ENCODE measurements around the gene LRP5.
"Not testable (repeated sequence)": the region's sequence is repeated elsewhere in the genome, so short reads cannot be mapped to it uniquely, and the experiment has no call there.

The LRP5 gene

DNA sequence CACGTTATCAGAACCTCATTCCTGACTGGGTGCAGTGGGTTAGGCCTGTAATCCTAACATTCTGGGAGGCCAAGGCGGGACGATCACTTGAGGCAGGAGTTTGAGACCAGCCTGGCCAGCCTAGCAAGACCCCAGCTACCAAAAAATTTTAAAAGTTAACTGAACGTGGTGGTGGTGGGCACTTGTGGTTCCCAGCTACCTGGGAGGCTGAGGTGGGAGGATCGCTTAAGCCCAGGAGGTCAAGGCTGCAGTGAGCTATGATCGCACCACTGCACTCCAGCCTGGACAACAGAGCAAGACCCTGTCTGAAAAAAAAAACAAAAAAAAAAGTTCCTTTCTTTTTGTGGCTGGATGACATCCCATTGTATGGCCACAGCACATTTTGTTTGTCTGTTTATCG, 80.4 kb downstream of the LRP5 start:
- DNase-seq (ENCODE audit: low read depth): no peak

DNA sequence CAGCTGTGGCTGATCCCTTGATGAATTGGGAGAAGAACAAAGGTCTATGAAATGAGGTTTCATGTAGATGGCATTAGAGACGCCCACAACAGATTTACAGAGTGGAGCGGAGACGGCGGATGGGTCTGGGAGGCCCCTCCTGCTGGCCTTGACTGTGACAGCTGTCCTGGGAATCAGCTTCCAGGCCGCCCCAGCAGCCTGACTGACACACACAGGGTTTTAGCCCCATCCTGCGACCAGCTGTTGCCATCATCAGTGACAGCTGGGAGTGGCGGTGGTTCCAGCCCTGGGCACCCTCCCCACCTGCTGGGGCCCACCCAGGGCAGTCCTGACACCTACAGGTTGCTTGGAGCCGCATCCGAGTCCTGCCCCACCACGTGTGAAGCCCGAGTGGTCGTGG, 84.1 kb downstream of the LRP5 start:
- DNase-seq (ENCODE audit: low read depth): no peak

DNA sequence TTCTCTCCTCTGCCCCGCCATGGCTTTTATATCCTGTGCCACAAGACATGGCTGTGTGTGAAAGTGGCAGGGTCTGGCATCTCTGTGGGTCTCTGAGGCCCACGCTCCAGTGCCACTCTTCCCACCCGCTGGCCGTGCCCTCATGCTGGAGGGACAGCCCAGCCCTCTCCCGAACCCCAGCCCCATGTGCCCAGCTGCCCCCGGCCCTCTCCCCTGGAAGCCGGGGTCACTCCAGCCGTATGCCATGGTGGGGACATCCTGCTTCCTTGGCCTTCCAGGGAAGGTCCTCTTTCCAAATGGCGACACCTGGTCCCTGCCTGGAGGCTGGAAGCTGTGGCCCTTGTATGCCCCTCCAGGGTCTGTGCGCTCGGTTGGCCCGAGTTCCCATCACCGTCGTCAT, 84.9 kb downstream of the LRP5 start:
- DNase-seq (ENCODE audit: low read depth): no peak

DNA sequence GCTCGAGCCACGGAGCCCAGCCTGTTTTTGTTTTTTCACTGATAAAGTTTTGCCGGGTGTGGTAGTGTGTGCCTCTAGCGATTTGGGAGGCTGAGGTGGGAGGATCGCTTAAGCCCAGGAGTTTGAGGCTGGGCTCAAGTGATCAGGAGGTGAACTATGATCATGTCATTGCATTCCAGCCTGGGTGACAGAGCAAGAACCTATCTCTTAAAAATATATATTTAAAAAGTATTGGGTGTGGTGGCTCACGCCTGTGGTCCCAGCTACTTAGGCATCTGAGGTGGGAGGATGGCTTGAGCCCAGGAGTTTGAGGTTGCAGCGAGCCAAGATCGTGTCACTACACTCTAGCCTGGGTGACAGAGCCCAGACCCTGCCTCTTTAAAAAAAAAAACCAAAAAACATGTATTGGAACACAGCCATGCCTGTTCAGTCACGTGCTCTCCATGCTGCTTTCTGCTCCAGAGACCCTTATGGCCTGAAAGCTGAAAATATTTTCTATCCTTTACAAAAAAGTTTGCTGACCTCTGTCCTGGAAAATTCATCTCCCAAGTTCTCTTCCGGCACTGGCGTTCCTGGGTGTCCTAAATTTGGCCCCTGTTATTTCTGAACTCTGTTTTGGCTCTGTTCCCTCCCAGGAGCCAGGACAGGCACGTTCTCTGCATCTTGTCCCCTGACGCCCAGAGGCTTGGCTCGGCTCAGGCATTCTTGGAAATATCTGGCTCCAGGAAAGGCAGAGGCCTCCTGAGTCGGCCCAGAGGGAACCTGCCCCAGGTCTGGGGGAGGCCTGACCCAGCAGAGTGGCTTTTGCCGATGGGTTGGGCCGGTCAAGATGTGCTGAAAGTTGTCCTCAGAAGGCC, 86.8 kb downstream of the LRP5 start:
- DNase-seq (ENCODE audit: low read depth): no peak

DNA sequence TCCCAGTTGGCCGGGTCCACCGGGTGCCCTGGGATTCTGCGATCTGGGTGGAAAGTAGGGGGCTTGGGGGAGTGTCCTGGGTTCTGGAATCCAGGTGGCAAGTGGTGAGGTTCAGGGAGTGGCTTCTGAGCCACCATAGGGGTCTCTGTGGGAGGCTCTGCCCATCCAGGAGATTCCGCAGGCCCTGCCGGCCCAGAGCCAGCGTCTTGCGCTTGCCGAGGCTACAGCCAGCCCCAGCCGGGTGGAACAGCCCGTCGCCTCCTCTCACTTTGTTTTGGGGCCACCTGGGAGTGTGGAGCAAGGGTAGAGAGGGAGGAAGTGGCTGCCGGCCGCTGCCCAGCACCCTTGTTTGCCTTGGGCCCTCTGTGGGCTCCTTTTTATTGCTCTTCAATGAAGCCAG, 87.5 kb downstream of the LRP5 start:
- no peak for DNase-seq (ENCODE audit: low read depth)

DNA sequence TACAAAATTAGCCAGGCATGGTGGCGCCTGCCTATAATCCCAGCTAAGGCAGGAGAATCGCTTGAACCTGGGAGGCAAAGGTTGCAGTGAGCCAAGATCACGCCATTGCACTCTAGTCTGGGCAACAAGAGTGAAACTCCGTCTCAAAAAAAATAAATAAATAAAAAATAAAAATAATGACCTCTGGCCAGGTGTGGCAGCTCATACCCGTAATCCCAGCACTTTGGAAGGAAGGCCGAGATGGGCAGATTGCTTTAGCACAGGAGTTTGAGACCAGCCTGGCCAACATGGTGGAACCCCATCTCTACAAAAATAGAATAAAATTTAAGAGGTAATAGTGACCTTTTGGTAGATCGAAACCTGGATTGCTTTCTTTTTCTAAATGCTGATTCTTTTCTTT, 88.2 kb downstream of the LRP5 start:
- not testable (repeated sequence) for DNase-seq (ENCODE audit: low read depth)

DNA sequence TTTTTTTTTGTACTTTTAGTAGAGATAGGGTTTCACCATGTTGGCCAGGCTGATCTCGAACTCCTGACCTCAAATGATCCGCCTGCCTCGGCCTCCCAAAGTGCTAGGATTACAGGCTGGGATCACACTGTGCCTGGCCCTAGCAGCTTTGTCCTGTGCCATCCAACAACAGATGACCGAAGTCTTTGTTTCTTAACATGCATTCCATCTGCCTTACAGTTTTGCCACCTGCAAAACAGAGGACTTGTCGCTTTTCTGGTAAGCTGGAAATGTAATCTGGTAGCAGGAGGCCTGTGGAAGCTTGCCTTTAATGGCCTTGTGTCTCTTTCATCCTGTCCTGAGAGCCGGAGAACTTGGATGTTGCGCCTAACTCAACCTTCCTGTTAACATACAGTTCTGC, 89.5 kb downstream of the LRP5 start:
- no peak for DNase-seq (ENCODE audit: low read depth)

DNA sequence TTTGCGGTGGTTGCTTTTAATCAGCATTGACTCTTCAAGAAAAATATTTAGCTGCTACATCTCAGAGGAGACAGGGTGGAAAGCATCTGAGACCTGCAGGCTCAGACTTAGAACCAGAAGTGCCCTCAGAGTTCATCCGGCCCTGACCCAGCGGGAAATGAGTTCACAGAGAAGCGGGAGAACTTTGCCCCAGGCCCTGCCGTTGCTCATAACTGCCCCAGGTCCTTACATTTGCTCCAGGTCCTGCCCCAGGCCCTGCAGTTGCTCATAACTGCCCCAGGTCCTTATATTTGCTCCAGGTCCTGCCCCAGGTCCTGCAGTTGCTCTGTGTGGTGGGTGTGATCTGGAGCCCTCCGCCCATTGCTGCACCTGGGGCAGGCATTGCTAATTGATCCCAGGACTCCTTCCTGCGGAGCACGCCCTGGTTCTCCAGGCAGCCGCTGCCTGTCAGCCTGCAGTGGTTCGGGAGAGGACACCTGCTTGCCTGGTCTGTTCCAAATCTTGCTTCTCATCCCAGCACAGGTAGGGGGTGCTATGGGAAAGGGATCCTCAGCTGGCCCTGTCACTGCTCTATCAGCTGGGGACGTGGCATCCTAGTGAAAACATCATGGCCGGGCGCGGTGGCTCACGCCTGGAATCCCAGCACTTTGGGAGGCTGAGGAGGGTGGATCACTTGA, 90.1 kb downstream of the LRP5 start:
- DNase-seq (ENCODE audit: low read depth): no peak

DNA sequence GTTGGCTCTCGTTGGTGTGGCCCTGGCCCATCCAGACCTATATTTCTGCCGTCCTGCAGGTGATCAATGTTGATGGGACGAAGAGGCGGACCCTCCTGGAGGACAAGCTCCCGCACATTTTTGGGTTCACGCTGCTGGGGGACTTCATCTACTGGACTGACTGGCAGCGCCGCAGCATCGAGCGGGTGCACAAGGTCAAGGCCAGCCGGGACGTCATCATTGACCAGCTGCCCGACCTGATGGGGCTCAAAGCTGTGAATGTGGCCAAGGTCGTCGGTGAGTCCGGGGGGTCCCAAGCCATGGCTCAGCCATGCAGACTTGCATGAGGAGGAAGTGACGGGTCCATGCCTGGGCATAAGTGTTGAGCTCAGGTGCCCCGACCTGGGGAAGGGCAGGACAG, 91.0 kb downstream of the LRP5 start:
- no peak for DNase-seq (ENCODE audit: low read depth)

DNA sequence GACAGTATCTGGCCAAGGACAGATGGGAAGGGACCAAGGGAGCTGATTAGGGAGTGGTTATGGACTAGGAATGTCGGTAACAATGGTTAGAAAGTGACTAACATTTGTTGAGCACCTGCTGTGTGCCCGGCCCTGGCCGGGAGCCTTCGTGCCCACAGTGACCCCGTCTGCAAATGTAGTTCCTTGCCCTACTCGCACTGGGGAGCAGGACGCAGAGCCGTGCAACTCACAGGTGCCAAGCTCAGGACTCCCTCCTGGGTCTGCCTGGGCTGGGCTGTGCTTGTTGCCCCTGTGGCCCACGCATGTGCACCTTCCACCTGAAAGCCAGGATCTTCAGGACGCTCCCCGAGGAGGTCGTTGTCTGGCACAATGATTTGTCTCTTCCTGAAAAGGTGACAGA, 91.4 kb downstream of the LRP5 start:
- DNase-seq (ENCODE audit: low read depth): no peak

DNA sequence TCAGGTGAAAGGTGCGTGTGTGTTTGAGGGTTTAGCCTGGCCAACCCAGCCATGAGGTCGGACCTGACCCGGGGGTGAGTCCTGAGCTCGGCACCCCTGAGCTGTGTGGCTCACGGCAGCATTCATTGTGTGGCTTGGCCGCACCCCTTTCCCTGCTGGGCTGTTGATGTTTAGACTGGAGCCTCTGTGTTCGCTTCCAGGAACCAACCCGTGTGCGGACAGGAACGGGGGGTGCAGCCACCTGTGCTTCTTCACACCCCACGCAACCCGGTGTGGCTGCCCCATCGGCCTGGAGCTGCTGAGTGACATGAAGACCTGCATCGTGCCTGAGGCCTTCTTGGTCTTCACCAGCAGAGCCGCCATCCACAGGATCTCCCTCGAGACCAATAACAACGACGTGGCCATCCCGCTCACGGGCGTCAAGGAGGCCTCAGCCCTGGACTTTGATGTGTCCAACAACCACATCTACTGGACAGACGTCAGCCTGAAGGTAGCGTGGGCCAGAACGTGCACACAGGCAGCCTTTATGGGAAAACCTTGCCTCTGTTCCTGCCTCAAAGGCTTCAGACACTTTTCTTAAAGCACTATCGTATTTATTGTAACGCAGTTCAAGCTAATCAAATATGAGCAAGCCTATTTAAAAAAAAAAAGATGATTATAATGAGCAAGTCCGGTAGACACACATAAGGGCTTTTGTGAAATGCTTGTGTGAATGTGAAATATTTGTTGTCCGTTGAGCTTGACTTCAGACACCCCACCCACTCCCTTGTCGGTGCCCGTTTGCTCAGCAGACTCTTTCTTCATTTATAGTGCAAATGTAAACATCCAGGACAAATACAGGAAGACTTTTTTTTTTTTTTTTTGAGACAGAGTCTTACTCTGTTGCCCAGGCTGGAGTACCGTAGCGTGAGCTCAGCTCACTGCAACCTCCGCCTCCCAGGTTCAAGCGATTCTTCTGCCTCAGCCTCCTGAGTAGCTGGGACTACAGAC, 94.2 kb downstream of the LRP5 start:
- DNase-seq (ENCODE audit: low read depth): no peak

DNA sequence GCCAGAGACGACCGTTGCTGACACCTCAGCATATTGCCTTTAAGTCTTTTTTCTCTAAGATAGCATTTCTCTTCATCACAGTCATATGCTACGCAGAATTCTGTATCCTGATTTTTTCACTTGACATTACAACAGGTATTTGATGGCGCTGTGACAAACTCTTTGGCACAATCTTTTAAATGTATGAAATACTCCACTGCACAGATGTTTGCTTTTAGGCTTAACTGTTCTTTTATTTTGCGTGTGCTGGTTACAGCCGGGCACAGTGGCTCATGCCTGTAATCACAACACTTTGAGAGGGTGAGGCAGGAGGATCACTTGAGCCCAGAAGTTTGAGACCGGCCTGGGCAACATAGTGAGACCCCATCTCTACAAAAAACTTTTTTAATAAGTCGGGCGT, 96.1 kb downstream of the LRP5 start:
- DNase-seq (ENCODE audit: low read depth): no peak

DNA sequence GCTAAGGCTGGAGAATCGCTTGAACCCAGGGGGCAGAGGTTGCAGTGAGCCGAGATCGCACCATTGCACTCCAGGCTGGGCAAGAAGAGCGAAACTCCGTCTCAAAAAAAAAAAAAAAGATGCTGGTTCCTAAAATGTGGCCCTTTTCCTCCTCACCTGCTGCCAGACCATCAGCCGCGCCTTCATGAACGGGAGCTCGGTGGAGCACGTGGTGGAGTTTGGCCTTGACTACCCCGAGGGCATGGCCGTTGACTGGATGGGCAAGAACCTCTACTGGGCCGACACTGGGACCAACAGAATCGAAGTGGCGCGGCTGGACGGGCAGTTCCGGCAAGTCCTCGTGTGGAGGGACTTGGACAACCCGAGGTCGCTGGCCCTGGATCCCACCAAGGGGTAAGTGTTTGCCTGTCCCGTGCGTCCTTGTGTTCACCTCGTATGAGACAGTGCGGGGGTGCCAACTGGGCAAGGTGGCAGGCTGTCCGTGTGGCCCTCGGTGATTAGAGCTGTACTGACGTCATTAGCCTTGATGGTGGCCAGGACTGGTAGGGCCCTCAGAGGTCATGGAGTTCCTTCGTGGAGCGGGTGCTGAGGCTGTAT, 97.5 kb downstream of the LRP5 start:
- no peak for DNase-seq (ENCODE audit: low read depth)

DNA sequence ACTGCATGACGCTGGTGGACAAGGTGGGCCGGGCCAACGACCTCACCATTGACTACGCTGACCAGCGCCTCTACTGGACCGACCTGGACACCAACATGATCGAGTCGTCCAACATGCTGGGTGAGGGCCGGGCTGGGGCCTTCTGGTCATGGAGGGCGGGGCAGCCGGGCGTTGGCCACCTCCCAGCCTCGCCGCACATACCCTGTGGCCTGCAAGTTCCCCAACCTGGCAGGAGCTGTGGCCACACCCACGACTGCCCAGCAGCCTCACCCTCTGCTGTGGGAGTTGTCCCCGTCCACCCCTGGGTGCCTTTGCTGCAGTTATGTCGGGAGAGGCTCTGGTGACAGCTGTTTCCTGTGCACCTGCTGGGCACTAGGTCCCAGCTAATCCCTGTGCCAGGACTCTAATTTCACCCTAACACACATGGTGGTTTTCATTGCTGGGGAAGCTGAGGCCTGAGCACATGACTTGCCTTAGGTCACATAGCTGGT, 99.2 kb downstream of the LRP5 start:
- no peak for DNase-seq (ENCODE audit: low read depth)

DNA sequence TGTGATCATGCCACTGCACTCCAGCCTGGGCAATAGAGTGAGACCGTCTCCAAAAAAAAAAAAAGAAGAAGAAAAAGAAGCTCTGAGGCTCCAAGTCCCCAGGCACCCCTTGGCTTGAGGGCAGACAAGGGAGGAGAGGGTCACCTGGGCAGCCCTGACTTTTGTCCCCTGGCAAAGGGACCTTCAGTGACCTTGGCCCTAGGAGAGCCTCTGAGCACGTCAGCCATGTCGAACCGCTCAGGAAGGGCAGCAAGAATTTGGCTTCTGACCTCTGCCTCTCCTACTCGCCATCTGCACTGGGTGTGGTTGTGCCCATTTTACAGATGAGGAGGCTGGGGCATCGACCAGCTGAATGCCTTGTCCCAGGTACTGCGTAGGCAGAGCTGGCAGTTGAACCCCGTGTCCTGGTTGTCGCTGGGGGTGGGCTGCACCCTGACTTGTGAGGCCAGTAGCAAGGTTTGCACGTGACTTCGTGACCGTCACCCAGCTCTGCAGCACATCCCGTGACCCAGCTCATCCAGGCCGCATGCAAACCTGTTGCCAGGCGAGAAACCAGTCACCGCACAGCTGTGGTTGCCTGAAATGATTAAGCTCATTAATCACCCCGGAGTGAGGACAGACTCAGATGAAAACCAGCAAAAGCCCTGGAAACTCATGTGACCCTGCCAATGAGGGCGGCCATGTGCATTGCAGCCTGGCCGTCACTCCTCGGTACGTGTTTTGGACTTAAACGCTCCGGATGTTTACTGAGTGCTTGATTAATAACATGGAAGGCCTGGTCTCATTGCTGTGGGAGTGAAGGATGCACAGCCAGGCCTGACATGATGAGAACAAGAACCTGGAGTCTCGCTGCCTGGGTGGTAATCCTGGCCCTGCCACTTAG, 100.4 kb downstream of the LRP5 start:
- DNase-seq (ENCODE audit: low read depth): no peak

DNA sequence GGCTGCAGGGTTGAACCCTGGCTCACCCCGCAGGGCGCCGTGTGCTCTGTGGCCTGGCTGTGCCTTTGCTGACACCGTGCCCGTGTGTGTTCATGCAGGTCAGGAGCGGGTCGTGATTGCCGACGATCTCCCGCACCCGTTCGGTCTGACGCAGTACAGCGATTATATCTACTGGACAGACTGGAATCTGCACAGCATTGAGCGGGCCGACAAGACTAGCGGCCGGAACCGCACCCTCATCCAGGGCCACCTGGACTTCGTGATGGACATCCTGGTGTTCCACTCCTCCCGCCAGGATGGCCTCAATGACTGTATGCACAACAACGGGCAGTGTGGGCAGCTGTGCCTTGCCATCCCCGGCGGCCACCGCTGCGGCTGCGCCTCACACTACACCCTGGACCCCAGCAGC, 101.2 kb downstream of the LRP5 start:
- DNase-seq (ENCODE audit: low read depth): no peak

DNA sequence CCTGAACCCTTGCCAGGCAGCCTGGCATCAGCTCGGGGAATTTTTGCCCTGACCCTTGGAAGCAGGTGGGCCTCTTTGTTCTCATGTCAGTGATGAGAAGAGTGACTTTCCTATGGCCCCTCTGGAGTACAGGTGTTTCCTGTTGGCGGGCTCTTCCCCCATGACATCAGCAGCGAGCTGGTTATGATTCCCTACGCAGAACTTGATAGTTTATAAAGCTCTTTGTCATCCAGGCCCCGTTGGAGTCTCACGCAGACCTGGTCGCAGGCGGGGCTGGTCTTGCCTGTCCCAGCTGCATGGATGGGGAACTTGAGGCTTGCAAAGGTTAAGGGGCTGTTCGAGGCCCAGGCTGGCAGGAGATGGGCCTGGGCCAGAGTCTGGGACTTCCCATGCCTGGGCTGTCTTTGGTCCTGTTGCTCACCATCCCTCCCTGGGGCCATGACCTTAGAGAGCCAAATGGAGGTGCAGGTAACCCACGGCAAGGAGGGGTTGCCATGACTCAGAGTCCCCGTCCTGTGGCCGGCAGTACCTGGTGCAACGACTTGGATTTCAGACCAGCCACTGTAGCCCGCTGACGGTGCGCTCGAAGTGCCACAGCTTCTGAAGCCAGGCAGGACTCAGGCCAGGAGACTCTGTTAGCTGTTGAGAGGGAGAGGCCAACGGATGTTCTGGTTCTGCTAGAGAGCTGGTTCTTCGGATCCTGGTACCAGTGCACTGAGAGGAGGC, 102.3 kb downstream of the LRP5 start:
- no peak for DNase-seq (ENCODE audit: low read depth)

DNA sequence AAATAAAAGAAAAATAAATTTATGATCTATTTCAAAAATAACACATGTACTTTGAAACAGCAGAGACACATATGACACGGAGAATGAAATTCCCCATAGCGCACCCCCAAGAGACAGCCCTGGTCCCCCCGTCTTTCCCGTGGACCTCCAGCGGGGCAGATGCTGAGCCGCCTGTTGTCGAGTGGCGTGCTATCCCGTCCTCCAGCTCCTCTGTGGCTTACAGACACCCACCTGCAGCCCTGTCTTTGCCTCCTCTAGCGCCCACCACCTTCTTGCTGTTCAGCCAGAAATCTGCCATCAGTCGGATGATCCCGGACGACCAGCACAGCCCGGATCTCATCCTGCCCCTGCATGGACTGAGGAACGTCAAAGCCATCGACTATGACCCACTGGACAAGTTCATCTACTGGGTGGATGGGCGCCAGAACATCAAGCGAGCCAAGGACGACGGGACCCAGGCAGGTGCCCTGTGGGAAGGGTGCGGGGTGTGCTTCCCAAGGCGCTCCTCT, 103.7 kb downstream of the LRP5 start:
- DNase-seq (ENCODE audit: low read depth): no peak

DNA sequence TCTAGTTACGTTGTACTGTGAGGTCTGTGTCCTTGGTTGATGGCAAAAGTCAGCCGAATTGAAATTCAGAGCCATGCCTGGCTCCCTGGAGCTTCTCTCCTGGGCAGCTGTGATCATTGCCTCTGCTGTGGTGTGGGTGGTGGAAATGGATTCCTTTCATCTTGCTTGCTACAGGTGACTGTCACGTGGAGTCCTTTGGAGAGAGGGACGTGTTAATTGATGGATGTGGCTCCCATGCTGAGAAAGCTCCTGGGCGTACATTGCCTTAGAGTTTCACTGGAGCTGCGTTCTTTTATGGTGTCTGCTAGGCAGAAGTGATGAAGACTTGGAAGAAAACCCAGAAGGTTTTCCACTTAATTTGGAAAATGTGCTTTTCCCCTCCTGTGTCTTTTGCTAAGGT, 106.3 kb downstream of the LRP5 start:
- no peak for DNase-seq (ENCODE audit: low read depth)

DNA sequence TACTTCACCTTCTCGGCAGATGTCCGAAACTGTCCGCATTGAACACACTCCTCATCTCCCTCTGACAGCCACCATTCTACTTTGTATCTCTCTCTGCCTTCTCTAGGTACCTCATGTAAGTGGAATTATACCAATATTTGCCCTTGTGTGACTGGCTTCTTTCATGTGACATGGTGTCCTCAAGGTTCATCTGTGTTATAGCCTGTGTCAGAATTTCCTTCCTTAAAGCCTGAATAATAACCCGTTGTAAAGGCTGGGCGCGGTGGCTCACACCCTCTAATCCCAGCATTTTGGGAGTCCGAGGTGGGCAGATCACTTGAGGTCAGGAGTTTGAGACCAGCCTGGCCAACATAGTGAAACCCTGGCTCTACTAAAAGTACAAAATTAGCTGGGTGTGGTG, 107.8 kb downstream of the LRP5 start:
- no peak for DNase-seq (ENCODE audit: low read depth)
